ENCODE data around the gene LIN7C. TPM values are rescaled to one million over a fixed set of nuclear protein-coding genes. Genes with fewer than 3 reads are reported as not detected.

The LIN7C gene
- total RNA-seq, 1 experiment from 2014 or later = 26.6 TPM

DNA sequence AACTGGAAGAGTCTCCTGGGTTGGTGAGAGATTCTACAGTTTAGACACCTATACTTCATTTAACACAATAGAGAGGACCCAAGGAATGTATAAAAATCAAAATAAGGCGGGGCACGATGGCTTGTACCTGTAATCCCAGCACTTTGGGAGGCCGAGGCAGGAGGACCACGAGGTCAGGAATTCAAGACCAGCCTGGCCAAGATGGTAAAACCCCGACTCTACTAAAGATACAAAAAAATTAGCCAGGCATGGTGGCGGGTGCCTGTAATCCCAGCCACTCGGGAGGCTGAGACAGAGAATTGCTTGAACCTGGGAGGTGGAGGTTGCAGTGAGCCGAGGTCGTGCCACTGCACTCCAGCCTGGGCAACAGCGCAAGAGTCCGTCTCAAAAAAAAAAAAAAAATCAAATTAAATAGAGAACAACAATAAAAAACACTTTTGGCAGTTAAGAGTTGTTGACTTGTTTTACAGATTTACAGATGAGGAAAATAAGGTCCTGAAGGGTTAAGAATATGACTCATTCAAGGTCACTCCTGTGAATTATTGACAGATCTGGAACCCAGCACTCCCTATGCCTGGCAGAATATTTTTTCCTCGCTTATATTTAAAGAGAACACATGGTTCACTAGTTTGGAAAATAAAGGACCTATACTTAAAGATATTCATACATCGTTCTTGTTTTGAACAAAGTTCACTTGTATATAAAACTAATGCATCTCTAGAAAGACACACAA, 39.2 kb downstream of the LIN7C start:
- Histone ChIP-seq H3K9me2 (replicated peaks; ENCODE audit: low read length) (no peaks in the 10 kb centered on the region), H3F3A (ENCODE audit: low read length, unreplicated experiment) (no peaks in the 10 kb centered on the region), H3K79me2 (ENCODE audit: low read length) (peaks cover 92% of the 10 kb centered on the region), H3K4me1 (ENCODE audit: insufficient read depth, low read length) (peaks cover 72% of the 10 kb centered on the region), H3K4me3 (ENCODE audit: low read length) (peak overlapping the region; percentile 81; the same call in 1 of the 2 replicates), H2AFZ (ENCODE audit: low read length) (no peak overlapping the region), H3K27ac (ENCODE audit: low read length) (peak overlapping the region; percentile 81), H3K9ac (ENCODE audit: low read length) (no peak overlapping the region), H3K4me2 (ENCODE audit: low read length) (peak overlapping the region; percentile 94), H3K36me3 (ENCODE audit: low read depth, low read length) (no peaks in the 10 kb centered on the region), H4K20me1 (ENCODE audit: low read length) (no peaks in the 10 kb centered on the region), H3K9me3 (ENCODE audit: low read length) (no peaks in the 10 kb centered on the region), H3K27me3 (ENCODE audit: low read length) (no peaks in the 10 kb centered on the region)
- no peak for TF ChIP-seq EZH2phosphoT487 (IDR thresholded peaks at IDR 0.05; ENCODE audit: borderline replicate concordance, low read length)
- TF ChIP-seq, protein P1, sequence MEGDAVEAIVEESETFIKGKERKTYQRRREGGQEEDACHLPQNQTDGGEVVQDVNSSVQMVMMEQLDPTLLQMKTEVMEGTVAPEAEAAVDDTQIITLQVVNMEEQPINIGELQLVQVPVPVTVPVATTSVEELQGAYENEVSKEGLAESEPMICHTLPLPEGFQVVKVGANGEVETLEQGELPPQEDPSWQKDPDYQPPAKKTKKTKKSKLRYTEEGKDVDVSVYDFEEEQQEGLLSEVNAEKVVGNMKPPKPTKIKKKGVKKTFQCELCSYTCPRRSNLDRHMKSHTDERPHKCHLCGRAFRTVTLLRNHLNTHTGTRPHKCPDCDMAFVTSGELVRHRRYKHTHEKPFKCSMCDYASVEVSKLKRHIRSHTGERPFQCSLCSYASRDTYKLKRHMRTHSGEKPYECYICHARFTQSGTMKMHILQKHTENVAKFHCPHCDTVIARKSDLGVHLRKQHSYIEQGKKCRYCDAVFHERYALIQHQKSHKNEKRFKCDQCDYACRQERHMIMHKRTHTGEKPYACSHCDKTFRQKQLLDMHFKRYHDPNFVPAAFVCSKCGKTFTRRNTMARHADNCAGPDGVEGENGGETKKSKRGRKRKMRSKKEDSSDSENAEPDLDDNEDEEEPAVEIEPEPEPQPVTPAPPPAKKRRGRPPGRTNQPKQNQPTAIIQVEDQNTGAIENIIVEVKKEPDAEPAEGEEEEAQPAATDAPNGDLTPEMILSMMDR (conservative IDR thresholded peaks at IDR 0.05; ENCODE audit: low read depth, low read length) = no peak
- TF ChIP-seq EZH2 (IDR thresholded peaks at IDR 0.05; ENCODE audit: low read length, unreplicated experiment) = no peak
- ATAC-seq (no peak), DNase-seq (no peak)
- ChIA-PET CTCF (interaction anchor here (1.2 kb wide), 1 partner anchor 18 kb away, joined by 4 read pairs; no protein-coding TSS in a partner anchor), POLR2A (ENCODE audit: unreplicated experiment) (no interaction called here)
- intact Hi-C loops (cut with micrococcal nuclease) = no loop called here
- BruUV-seq (replicated peaks) = no TSS peak

- DNase-seq (no peak), ATAC-seq (no peak)
- TF ChIP-seq, protein P1 (conservative IDR thresholded peaks at IDR 0.05; ENCODE audit: low read depth, low read length) = no peak
- no peak for TF ChIP-seq EZH2 (IDR thresholded peaks at IDR 0.05; ENCODE audit: low read length, unreplicated experiment)
- TF ChIP-seq EZH2phosphoT487 (IDR thresholded peaks at IDR 0.05; ENCODE audit: borderline replicate concordance, low read length) = no peak
- ChIA-PET POLR2A (ENCODE audit: unreplicated experiment) (no interaction called here), CTCF (no interaction called here)
- Histone ChIP-seq H3K27me3 (ENCODE audit: low read length) (no peaks in the 10 kb centered on the region), H3K4me3 (ENCODE audit: low read length) (no peak overlapping the region), H3K4me2 (ENCODE audit: low read length) (no peak overlapping the region), H3F3A (ENCODE audit: low read length, unreplicated experiment) (no peaks in the 10 kb centered on the region), H3K9me2 (replicated peaks; ENCODE audit: low read length) (no peaks in the 10 kb centered on the region), H4K20me1 (ENCODE audit: low read length) (no peaks in the 10 kb centered on the region), H2AFZ (ENCODE audit: low read length) (no peak overlapping the region), H3K4me1 (ENCODE audit: insufficient read depth, low read length) (peaks cover 75% of the 10 kb centered on the region), H3K27ac (ENCODE audit: low read length) (no peak overlapping the region), H3K36me3 (ENCODE audit: low read depth, low read length) (no peaks in the 10 kb centered on the region), H3K9me3 (ENCODE audit: low read length) (no peaks in the 10 kb centered on the region), H3K79me2 (ENCODE audit: low read length) (peaks cover 97% of the 10 kb centered on the region), H3K9ac (ENCODE audit: low read length) (no peak overlapping the region)
- intact Hi-C loops (cut with micrococcal nuclease) = no loop called here
- BruUV-seq (replicated peaks) = no TSS peak
Observed at GRCh38 chr11:27466363-27466762, 40.2 kb downstream of the LIN7C start.

DNA sequence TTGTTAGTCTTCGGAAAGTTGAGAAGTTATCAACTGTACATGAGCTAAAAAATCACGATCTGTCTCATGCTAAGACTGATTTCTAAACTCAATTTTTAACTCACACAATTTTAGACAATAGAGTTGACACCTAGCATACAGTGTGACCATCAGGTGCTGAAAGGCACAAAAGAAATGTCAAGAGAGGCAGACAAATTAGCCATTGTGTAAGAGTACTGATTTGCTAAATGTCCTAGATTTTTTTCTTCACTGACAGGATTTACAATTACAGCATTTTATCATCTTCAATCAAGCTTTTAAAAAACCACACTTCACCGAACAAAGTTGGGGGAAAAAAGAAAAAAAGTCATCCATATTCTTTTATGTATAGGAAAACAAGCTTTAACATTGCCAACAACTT, 40.9 kb downstream of the LIN7C start:
- Histone ChIP-seq H3K36me3 (ENCODE audit: low read depth, low read length) (no peaks in the 10 kb centered on the region), H3K9ac (ENCODE audit: low read length) (no peak overlapping the region), H4K20me1 (ENCODE audit: low read length) (no peaks in the 10 kb centered on the region), H3K4me3 (ENCODE audit: low read length) (no peak overlapping the region), H2AFZ (ENCODE audit: low read length) (no peak overlapping the region), H3K9me3 (ENCODE audit: low read length) (no peaks in the 10 kb centered on the region), H3K27me3 (ENCODE audit: low read length) (no peaks in the 10 kb centered on the region), H3K9me2 (replicated peaks; ENCODE audit: low read length) (no peaks in the 10 kb centered on the region), H3K79me2 (ENCODE audit: low read length) (peaks cover 97% of the 10 kb centered on the region), H3K4me1 (ENCODE audit: insufficient read depth, low read length) (peaks cover 75% of the 10 kb centered on the region), H3K27ac (ENCODE audit: low read length) (no peak overlapping the region), H3K4me2 (ENCODE audit: low read length) (peak overlapping the region; percentile 69; the same call in 1 of the 2 replicates), H3F3A (ENCODE audit: low read length, unreplicated experiment) (no peaks in the 10 kb centered on the region)
- ChIA-PET CTCF (no interaction called here), POLR2A (ENCODE audit: unreplicated experiment) (no interaction called here)
- no peak for DNase-seq
- intact Hi-C loops (cut with micrococcal nuclease) = no loop called here
- TF ChIP-seq EZH2 (IDR thresholded peaks at IDR 0.05; ENCODE audit: low read length, unreplicated experiment) (no peak), EZH2phosphoT487 (IDR thresholded peaks at IDR 0.05; ENCODE audit: borderline replicate concordance, low read length) (no peak)
- TF ChIP-seq, protein P1 (conservative IDR thresholded peaks at IDR 0.05; ENCODE audit: low read depth, low read length) = no peak
- no TSS peak for BruUV-seq (replicated peaks)
- ATAC-seq = no peak
